Adrenal gland (tissue), 12 donors: ENCODE data around the gene ADGRD2. TPM values are rescaled to one million over a fixed set of nuclear protein-coding genes. Genes with fewer than 3 reads are reported as not detected.

Source experiments
- DNase-seq, 7 donors: peaks; one replicate each; pipeline ENCODE4 v3.0.0-alpha.2; 2019 to 2020
- H3K27ac ChIP-seq, 5 donors: fragments of 200-600 bp; sonication (generic) in 4 of 5; 1 replicate in 3 of 5; 2 replicates in 2 of 5; pipeline versions ENCODE4 v1.5.1 to v1.8.0; 2016 to 2020; ENCODE audit warnings: mild to moderate bottlenecking in 1 of 5
- H3K27me3 ChIP-seq: fragments of 200-600 bp; 2 replicates; pipeline ENCODE4 v1.8.0; 2021
- H3K36me3 ChIP-seq, 2 donors: fragments of 200-600 bp; replicated peaks in 1 of 2; 1 replicate in 1 of 2; 2 replicates in 1 of 2; pipeline versions ENCODE4 v1.5.1 to v1.8.0; 2018 to 2022
- H3K4me1 ChIP-seq, 2 donors: fragments of 200-600 bp; replicated peaks in 1 of 2; 1 replicate in 1 of 2; 2 replicates in 1 of 2; pipeline versions ENCODE4 v1.5.1 to v1.8.0; 2018 to 2021
- H3K4me3 ChIP-seq, 4 donors: fragments of 200-600 bp; sonication (generic) in 3 of 4; one replicate each; pipeline ENCODE4 v1.5.1; 2016 to 2018
- H3K9me3 ChIP-seq, 3 donors: fragments of 200-600 bp; sonication (generic) in 1 of 3; replicated peaks in 1 of 3; 1 replicate in 2 of 3; 2 replicates in 1 of 3; pipeline versions ENCODE4 v1.5.1 to v1.8.0; 2016 to 2021
- CTCF ChIP-seq, 6 experiments: fragments of 450-650 bp in 4 of 6; fragments of 200-600 bp in 2 of 6; sonication (generic) in 1 of 6; IDR thresholded peaks; 1 replicate in 5 of 6; 2 replicates in 1 of 6; pipeline versions ENCODE4 v1.5.1 to v1.8.0; 2016 to 2021; ENCODE audit warnings: antibody characterized with exemption in 6 of 6, mild to moderate bottlenecking in 2 of 6, moderate library complexity in 1 of 6
- POLR2A ChIP-seq, 2 donors: fragments of 450-650 bp; IDR thresholded peaks; one replicate each; pipeline ENCODE4 v1.6.1; 2017; ENCODE audit warnings: antibody characterized with exemption in 2 of 2, mild to moderate bottlenecking in 2 of 2, moderate library complexity in 1 of 2
- WGBS, 4 donors: extraction: QIAGEN DNeasy Blood & Tissue Kit in 2 of 4; methylation state at CpG; one replicate each; pipeline versions ENCODE4 v1.1.5 to v1.1.7; 2013 to 2017; 5-methylcytosine and 5-hydroxymethylcytosine counted together
- intact Hi-C, 2 donors: fragments of 100-400 bp; cut with DNase I; formaldehyde crosslinking; loops; one replicate each; pipeline versions ENCODE4 v1.14.1 to v1.15.0; 2022 to 2023
- polyA plus RNA-seq, 3 donors: library from polyadenylated mRNA; stranded (reverse); fragments of 200-250 nt in 2 of 3; fragments of 350-450 nt in 1 of 3; fragmentation: Illumina TruSeq in 1 of 3; extraction: RNeasy Lipid Tissue Mini Kit (QIAGEN cat#74804) in 1 of 3; gene quantifications; one replicate each; pipeline ENCODE4 v1.2.3, GENCODE V29; 2013 to 2014
- total RNA-seq, 9 donors: library from RNA; depleted of rRNA in 4 of 9; stranded (reverse); fragments of >200 nt in 4 of 9; fragments of 120-200 nt in 1 of 9; fragmentation: NEBNext Ultra II Directional in 1 of 9; extraction: Animal tissue kit (Norgen Biotek cat#: 25700) in 1 of 9; gene quantifications; one replicate each; pipeline versions ENCODE4 v1.1.0 to v1.2.4, GENCODE V29; 2013 to 2023
- donor health status: healthy with polysubstance abuse.
- donor health status: Bipolar disorder and iron deficiency.
- donor health status: DM: yes; HTN: yes; CAD: no.
- donor health status: DM: no; HTN: no; CAD: no.
- donor health status: DM: no; HTN: no; CAD: no.
- donor health status: DM: yes; HTN: yes; CAD: no.

Gene ADGRD2
- total and polyA plus RNA-seq, 12 donors: 0.16 to 4.4 (median 0.46) TPM; not detected in 4

GRCh38 chr9:124502711-124503702 lies 52.8 kb downstream of the ADGRD2 start:
- peaks cover 12% of the 10 kb centered on the region for H3K27me3 ChIP-seq

DNA sequence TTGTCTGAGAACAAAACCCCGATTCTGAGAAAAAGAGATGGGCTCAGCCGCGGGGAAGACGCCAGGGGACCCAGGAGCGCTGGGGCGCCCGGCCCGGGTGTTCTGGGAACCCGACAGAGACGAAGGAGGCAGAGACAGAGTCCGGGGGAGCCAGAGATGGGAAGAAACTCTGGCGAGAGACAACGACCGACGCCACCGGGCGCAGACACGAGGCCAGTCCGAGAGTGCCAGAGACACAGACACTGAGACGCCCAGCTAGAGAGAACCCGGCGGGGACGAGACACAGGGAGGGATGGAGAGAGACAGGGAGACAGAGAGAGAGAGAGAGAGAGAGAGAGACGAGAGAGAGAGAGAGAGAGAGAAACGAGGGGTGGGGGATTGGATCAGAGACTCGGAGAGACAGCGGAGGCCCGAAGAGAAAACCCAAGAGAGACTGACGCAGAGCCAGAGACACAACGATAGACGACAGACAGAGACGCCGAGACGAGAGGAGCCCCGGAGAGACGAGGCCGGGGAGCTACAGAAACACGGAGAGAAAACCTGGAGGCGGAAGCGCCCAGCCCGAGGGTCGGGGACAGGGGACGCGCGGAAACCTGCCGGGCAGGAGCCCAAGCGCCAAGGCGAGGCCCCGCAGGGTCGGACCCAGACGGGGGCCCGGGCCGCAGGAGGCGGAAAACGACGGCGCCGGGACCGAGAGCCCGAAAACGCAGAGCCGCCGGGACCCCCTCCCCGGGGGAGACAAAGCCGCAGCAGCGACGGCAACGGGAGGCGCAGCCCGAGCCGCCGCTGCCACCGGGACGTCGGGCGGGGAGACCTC lies 53.7 kb downstream of the ADGRD2 start:
- peak overlapping the region in 3 of 4 donors; percentile 32 to 76 (median 33) for H3K4me3 ChIP-seq
- WGBS, 4 donors: 2 to 4% (median 3%) methylated on average over 32 to 76 of the region's 76 CpGs
- DNase-seq: peak in 4 of 7 donors; percentile 23 to 48 (median 36)
- H3K27me3 ChIP-seq: peaks cover 12% of the 10 kb centered on the region
- H3K4me1 ChIP-seq: peaks cover 30 to 44% of the 10 kb centered on the region in 2 donors
- intact Hi-C loops: no loop called here
- peak overlapping the region in 2 of 5 donors; percentile 38 to 95 for H3K27ac ChIP-seq
- peaks cover 0 to 4% of the 10 kb centered on the region in 2 donors for H3K36me3 ChIP-seq
- no peak for TF ChIP-seq CTCF (IDR thresholded peaks at IDR 0.05)
- TF ChIP-seq POLR2A (IDR thresholded peaks at IDR 0.05): peak in 1 of 2 donors; percentile 21
- H3K9me3 ChIP-seq: no peaks in the 10 kb centered on the region

More at GRCh38 chr9:124502711-124503702, 52.8 kb downstream of the ADGRD2 start:
- peak in 4 of 7 donors; percentile 31 to 49 (median 36) for DNase-seq
- intact Hi-C loops: no loop called here
- no peak for TF ChIP-seq CTCF (IDR thresholded peaks at IDR 0.05)
- no peak for TF ChIP-seq POLR2A (IDR thresholded peaks at IDR 0.05)
- peak overlapping the region in 1 of 4 donors; percentile 76 for H3K4me3 ChIP-seq
- 10 to 31% (median 10%) methylated on average over 20 to 96 of the region's 96 CpGs for WGBS, 4 donors
- H3K27ac ChIP-seq: peak overlapping the region in 2 of 5 donors; percentile 38 to 64
- peaks cover 0 to 4% of the 10 kb centered on the region in 2 donors for H3K36me3 ChIP-seq
- H3K4me1 ChIP-seq: peaks cover 30 to 47% of the 10 kb centered on the region in 2 donors
- H3K9me3 ChIP-seq: no peaks in the 10 kb centered on the region

- no peaks in the 10 kb centered on the region for H3K9me3 ChIP-seq
- no peak for TF ChIP-seq CTCF (IDR thresholded peaks at IDR 0.05)
- peak overlapping the region in 2 of 5 donors; percentile 38 to 95 for H3K27ac ChIP-seq
- H3K4me3 ChIP-seq: peak overlapping the region in 2 of 4 donors; percentile 20 to 76
- intact Hi-C loops: no loop called here
- DNase-seq: peak in 1 of 7 donors; percentile 15
- H3K27me3 ChIP-seq: peaks cover 12% of the 10 kb centered on the region
- 0 to 1% methylated on average over 54 to 75 of the region's 81 CpGs; no CpG with 5 or more reads in 2 of the 4 donors for WGBS, 4 donors
- peaks cover 30 to 38% of the 10 kb centered on the region in 2 donors for H3K4me1 ChIP-seq
- H3K36me3 ChIP-seq: peaks cover 0 to 4% of the 10 kb centered on the region in 2 donors
These were observed 54.3 kb downstream of the ADGRD2 start for GRCh38 chr9:124504530-124505005.
